Measurements from ENCODE around the gene ME1. TPM values are rescaled to one million over a fixed set of nuclear protein-coding genes. Genes with fewer than 3 reads are reported as not detected.

The ME1 gene
- total and polyA plus RNA-seq, 2 donors (not counting 3 experiments of a cell fraction or from before 2014, with no cell fraction given), result 7.3 to 29.3 TPM

DNA sequence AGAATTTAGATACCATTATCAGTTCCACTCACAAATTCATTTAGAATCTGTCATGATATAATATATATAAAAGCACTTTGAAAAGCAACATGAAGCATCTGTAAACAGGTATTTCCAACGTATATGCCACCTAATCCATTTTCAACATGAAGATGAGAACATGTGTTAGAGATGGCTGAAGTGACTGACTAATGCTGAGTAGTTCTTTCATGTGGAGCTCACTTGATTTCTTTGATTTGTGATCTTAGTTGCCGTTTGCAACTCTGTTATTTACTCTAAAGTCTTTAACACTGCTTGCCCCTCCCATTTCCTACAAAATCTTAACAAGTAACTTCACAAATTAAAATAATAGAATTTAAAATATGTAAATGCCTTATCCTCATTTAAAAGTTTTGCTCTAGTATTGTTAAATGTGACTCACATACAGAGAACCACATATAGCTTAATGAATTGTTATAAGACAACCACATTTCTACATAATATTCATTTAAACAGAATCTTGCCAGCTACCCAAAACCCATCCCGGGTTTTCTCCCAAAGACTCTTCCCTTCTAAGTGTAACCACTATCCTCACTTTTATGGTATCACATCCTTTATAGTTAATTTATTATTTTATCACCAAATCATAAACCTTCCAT lies 78.3 kb downstream of the ME1 start:
- intact Hi-C loops (cut with micrococcal nuclease) (no loop called here), dilution Hi-C loops (cut with MboI; ENCODE audit: extremely low pct_ligation_motif_present, low sequenced_read_pairs) (no loop called here)
- no peak for FAIRE-seq
- Histone ChIP-seq H3K27me3 (ENCODE audit: control insufficient read depth in 2 of 2, insufficient read depth in 2 of 2, low read length in 2 of 2) (no peaks in the 10 kb centered on the region), H3K36me3 (ENCODE audit: control insufficient read depth in 2 of 2, extremely low read depth in 1 of 2, insufficient read depth in 2 of 2, low read length in 2 of 2) (no peaks in the 10 kb centered on the region), H3K27ac (ENCODE audit: insufficient read depth, low read depth, low read length) (no peak overlapping the region), H3K9ac (replicated peaks; ENCODE audit: extremely low read depth, insufficient read depth, low read length) (no peak overlapping the region), H3K4me1 (ENCODE audit: control insufficient read depth, extremely low read depth, insufficient read depth, low read length) (no peaks in the 10 kb centered on the region), H4K20me1 (replicated peaks; ENCODE audit: control insufficient read depth, extremely low read depth, insufficient read depth, low read length) (no peaks in the 10 kb centered on the region), H3K9me1 (replicated peaks; ENCODE audit: control insufficient read depth, extremely low read depth, insufficient read depth, low read length) (no peaks in the 10 kb centered on the region), H3K4me2 (ENCODE audit: insufficient read depth, low read length) (no peak overlapping the region), H2AFZ (ENCODE audit: low read depth, low read length) (no peak overlapping the region), H3K9me3 (replicated peaks; ENCODE audit: control insufficient read depth, insufficient read depth, low read length) (no peaks in the 10 kb centered on the region), H3K4me3 (replicated peaks in 1 of 3; ENCODE audit: insufficient read depth in 1 of 3, low read depth in 1 of 3, low read length in 3 of 3) (no peak overlapping the region), H3K79me2 (ENCODE audit: control insufficient read depth, insufficient read depth, low read length) (no peaks in the 10 kb centered on the region)
- BruUV-seq (replicated peaks), result no TSS peak
- ChIA-PET POLR2A (no interaction called here), CTCF (no interaction called here)
- TF ChIP-seq, protein P1, sequence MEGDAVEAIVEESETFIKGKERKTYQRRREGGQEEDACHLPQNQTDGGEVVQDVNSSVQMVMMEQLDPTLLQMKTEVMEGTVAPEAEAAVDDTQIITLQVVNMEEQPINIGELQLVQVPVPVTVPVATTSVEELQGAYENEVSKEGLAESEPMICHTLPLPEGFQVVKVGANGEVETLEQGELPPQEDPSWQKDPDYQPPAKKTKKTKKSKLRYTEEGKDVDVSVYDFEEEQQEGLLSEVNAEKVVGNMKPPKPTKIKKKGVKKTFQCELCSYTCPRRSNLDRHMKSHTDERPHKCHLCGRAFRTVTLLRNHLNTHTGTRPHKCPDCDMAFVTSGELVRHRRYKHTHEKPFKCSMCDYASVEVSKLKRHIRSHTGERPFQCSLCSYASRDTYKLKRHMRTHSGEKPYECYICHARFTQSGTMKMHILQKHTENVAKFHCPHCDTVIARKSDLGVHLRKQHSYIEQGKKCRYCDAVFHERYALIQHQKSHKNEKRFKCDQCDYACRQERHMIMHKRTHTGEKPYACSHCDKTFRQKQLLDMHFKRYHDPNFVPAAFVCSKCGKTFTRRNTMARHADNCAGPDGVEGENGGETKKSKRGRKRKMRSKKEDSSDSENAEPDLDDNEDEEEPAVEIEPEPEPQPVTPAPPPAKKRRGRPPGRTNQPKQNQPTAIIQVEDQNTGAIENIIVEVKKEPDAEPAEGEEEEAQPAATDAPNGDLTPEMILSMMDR (IDR thresholded peaks at IDR 0.05; ENCODE audit: extremely low read depth in 1 of 2, insufficient read depth in 1 of 2, low read depth in 1 of 2, low read length in 2 of 2), result no peak
- TF ChIP-seq JUN (IDR thresholded peaks at IDR 0.05; ENCODE audit: borderline replicate concordance, insufficient read depth, insufficient read length, low read depth) (no peak), EZH2 (IDR thresholded peaks at IDR 0.05; ENCODE audit: borderline replicate concordance, low read depth, low read length, severe bottlenecking) (no peak), POLR2AphosphoS5 (IDR thresholded peaks at IDR 0.05; ENCODE audit: insufficient read depth, low read depth, low read length) (no peak), POLR2A (IDR thresholded peaks at IDR 0.05; ENCODE audit: low read depth, low read length) (no peak)
- DNase-seq (ENCODE audit: low read depth, low spot score), result no peak

GRCh38 chr6:83343121-83343520 lies 87.7 kb downstream of the ME1 start:
- BruUV-seq (replicated peaks), result no TSS peak
- H3K4me3 ChIP-seq (replicated peaks in 1 of 3; ENCODE audit: insufficient read depth in 1 of 3, low read depth in 1 of 3, low read length in 3 of 3), result no peak overlapping the region
- intact Hi-C loops (cut with micrococcal nuclease) (no loop called here), dilution Hi-C loops (cut with MboI; ENCODE audit: extremely low pct_ligation_motif_present, low sequenced_read_pairs) (no loop called here)
- no peak overlapping the region for H3K4me2 ChIP-seq (ENCODE audit: insufficient read depth, low read length)
- FAIRE-seq, result no peak
- ChIA-PET POLR2A (no interaction called here), CTCF (interaction anchor here (1.4 kb wide), 1 partner anchor 90 kb away, joined by 3 read pairs; no protein-coding TSS in a partner anchor)
- no peak for DNase-seq (ENCODE audit: low read depth, low spot score)
- no peak overlapping the region for H3K9ac ChIP-seq (replicated peaks; ENCODE audit: extremely low read depth, insufficient read depth, low read length)
- H3K9me3 ChIP-seq (replicated peaks; ENCODE audit: control insufficient read depth, insufficient read depth, low read length), result no peaks in the 10 kb centered on the region
- no peak overlapping the region for H2AFZ ChIP-seq (ENCODE audit: low read depth, low read length)
- TF ChIP-seq POLR2A (IDR thresholded peaks at IDR 0.05; ENCODE audit: low read depth, low read length) (no peak), EZH2 (IDR thresholded peaks at IDR 0.05; ENCODE audit: borderline replicate concordance, low read depth, low read length, severe bottlenecking) (no peak)
- H3K9me1 ChIP-seq (replicated peaks; ENCODE audit: control insufficient read depth, extremely low read depth, insufficient read depth, low read length), result no peaks in the 10 kb centered on the region
- H3K36me3 ChIP-seq (ENCODE audit: control insufficient read depth in 2 of 2, extremely low read depth in 1 of 2, insufficient read depth in 2 of 2, low read length in 2 of 2), result no peaks in the 10 kb centered on the region
- H3K4me1 ChIP-seq (ENCODE audit: control insufficient read depth, extremely low read depth, insufficient read depth, low read length), result no peaks in the 10 kb centered on the region
- no peaks in the 10 kb centered on the region for H4K20me1 ChIP-seq (replicated peaks; ENCODE audit: control insufficient read depth, extremely low read depth, insufficient read depth, low read length)
- no peaks in the 10 kb centered on the region for H3K79me2 ChIP-seq (ENCODE audit: control insufficient read depth, insufficient read depth, low read length)
- no peaks in the 10 kb centered on the region for H3K27me3 ChIP-seq (ENCODE audit: control insufficient read depth in 2 of 2, insufficient read depth in 2 of 2, low read length in 2 of 2)
- H3K27ac ChIP-seq (ENCODE audit: insufficient read depth, low read depth, low read length), result no peak overlapping the region

Data from endothelial cell of umbilical vein (primary cell).